H1 (cell line): ENCODE measurements around the gene BACE2.

Experiments
- CBX8 ChIP-seq: fragments of 300-800, 300-1000 bp; sonication (generic); IDR thresholded peaks from 2 replicates; pipeline ENCODE4 v1.7.1; 2016; ENCODE audit warnings: low read depth, low read length, borderline replicate concordance
- CHD2 ChIP-seq: IDR thresholded peaks from 2 replicates; pipeline ENCODE4 v1.6.1; 2012; ENCODE audit warnings: low read length, improper control_type of control experiment
- FOSL1 ChIP-seq: IDR thresholded peaks from 2 replicates; pipeline ENCODE4 v1.6.1; 2011; ENCODE audit warnings: mild to moderate bottlenecking, low read depth, low read length, moderate library complexity; ENCODE audit not compliant: insufficient read depth

- TF ChIP-seq CHD2 (no peak), FOSL1 (no peak), CBX8 (no peak)
Measured at GRCh38 chr21:41255190-41255589, 87.2 kb downstream of the BACE2 start.
